ENCODE measurements around the gene PTPRN2. TPM values are rescaled to one million over a fixed set of nuclear protein-coding genes. Genes with fewer than 3 reads are reported as not detected.

Gene PTPRN2
- total and polyA plus RNA-seq, 2 donors (not counting 1 experiment from before 2014, with no cell fraction given): 0.54 to 1.2 TPM

DNA sequence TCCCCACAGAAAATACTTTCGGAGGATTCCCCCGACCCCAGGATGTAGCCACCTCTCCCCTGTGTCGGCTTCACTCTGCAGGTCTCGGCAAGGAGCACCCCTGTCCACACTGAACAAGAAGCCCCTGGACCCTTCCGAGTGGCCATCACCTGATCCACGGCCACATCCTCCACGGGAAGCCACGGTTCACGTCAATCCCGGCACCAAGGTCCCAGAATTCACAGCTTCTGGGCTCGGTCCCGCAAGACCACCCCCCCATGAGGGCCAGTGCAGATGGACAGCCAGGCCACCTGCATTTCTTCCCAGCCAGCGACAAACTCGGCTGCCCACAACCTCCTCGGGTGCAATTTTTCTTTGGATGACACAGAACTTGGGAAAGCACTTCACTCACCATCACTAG is 199.6 kb downstream of the PTPRN2 start:
- Histone ChIP-seq H3K4me1 (ENCODE audit: control insufficient read depth, extremely low read depth, insufficient read depth, low read length) (no peaks in the 10 kb centered on the region), H3K4me3 (replicated peaks in 1 of 4; ENCODE audit: control extremely low read depth in 1 of 4, insufficient read depth in 1 of 4, low read depth in 3 of 4, low read length in 4 of 4) (no peak overlapping the region), H3K79me2 (ENCODE audit: control insufficient read depth, insufficient read depth, low read length) (no peaks in the 10 kb centered on the region), H4K20me1 (ENCODE audit: control insufficient read depth, extremely low read depth, insufficient read depth, low read length) (no peaks in the 10 kb centered on the region), H3K27me3 (ENCODE audit: control insufficient read depth, insufficient read depth, low read length) (no peaks in the 10 kb centered on the region), H3K4me2 (ENCODE audit: extremely low read depth, insufficient read depth, low read length) (no peak overlapping the region), H2AFZ (ENCODE audit: low read length) (no peak overlapping the region), H3K36me3 (ENCODE audit: control insufficient read depth, insufficient read depth, low read length) (no peaks in the 10 kb centered on the region), H3K9ac (ENCODE audit: insufficient read depth, low read length) (no peak overlapping the region), H3K27ac (ENCODE audit: insufficient read depth, low read length) (no peak overlapping the region), H3K9me3 (ENCODE audit: control insufficient read depth, insufficient read depth, low read depth, low read length) (no peaks in the 10 kb centered on the region)
- TF ChIP-seq EZH2 (IDR thresholded peaks at IDR 0.05; ENCODE audit: low read length, missing control alignments): no peak
- TF ChIP-seq, protein P1, sequence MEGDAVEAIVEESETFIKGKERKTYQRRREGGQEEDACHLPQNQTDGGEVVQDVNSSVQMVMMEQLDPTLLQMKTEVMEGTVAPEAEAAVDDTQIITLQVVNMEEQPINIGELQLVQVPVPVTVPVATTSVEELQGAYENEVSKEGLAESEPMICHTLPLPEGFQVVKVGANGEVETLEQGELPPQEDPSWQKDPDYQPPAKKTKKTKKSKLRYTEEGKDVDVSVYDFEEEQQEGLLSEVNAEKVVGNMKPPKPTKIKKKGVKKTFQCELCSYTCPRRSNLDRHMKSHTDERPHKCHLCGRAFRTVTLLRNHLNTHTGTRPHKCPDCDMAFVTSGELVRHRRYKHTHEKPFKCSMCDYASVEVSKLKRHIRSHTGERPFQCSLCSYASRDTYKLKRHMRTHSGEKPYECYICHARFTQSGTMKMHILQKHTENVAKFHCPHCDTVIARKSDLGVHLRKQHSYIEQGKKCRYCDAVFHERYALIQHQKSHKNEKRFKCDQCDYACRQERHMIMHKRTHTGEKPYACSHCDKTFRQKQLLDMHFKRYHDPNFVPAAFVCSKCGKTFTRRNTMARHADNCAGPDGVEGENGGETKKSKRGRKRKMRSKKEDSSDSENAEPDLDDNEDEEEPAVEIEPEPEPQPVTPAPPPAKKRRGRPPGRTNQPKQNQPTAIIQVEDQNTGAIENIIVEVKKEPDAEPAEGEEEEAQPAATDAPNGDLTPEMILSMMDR (conservative IDR thresholded peaks at IDR 0.05 in 1 of 2, IDR thresholded peaks at IDR 0.05 in 1 of 2; ENCODE audit: low read depth in 1 of 2, low read length in 2 of 2): no peak
- no peak for DNase-seq (ENCODE audit: low read depth in 2 of 2)

GRCh38 chr7:158387546-158387891 is 200.1 kb downstream of the PTPRN2 start:
- Histone ChIP-seq H3K9ac (ENCODE audit: insufficient read depth, low read length) (no peak overlapping the region), H3K4me1 (ENCODE audit: control insufficient read depth, extremely low read depth, insufficient read depth, low read length) (no peaks in the 10 kb centered on the region), H3K27me3 (ENCODE audit: control insufficient read depth, insufficient read depth, low read length) (no peaks in the 10 kb centered on the region), H3K27ac (ENCODE audit: insufficient read depth, low read length) (no peak overlapping the region), H3K4me3 (replicated peaks in 1 of 4; ENCODE audit: control extremely low read depth in 1 of 4, insufficient read depth in 1 of 4, low read depth in 3 of 4, low read length in 4 of 4) (no peak overlapping the region), H3K4me2 (ENCODE audit: extremely low read depth, insufficient read depth, low read length) (no peak overlapping the region), H3K36me3 (ENCODE audit: control insufficient read depth, insufficient read depth, low read length) (no peaks in the 10 kb centered on the region), H4K20me1 (ENCODE audit: control insufficient read depth, extremely low read depth, insufficient read depth, low read length) (no peaks in the 10 kb centered on the region), H3K79me2 (ENCODE audit: control insufficient read depth, insufficient read depth, low read length) (no peaks in the 10 kb centered on the region), H2AFZ (ENCODE audit: low read length) (no peak overlapping the region), H3K9me3 (ENCODE audit: control insufficient read depth, insufficient read depth, low read depth, low read length) (no peaks in the 10 kb centered on the region)
- TF ChIP-seq, protein P1 (conservative IDR thresholded peaks at IDR 0.05 in 1 of 2, IDR thresholded peaks at IDR 0.05 in 1 of 2; ENCODE audit: low read depth in 1 of 2, low read length in 2 of 2): no peak
- TF ChIP-seq EZH2 (IDR thresholded peaks at IDR 0.05; ENCODE audit: low read length, missing control alignments): no peak
- no peak for DNase-seq (ENCODE audit: low read depth in 2 of 2)

DNA sequence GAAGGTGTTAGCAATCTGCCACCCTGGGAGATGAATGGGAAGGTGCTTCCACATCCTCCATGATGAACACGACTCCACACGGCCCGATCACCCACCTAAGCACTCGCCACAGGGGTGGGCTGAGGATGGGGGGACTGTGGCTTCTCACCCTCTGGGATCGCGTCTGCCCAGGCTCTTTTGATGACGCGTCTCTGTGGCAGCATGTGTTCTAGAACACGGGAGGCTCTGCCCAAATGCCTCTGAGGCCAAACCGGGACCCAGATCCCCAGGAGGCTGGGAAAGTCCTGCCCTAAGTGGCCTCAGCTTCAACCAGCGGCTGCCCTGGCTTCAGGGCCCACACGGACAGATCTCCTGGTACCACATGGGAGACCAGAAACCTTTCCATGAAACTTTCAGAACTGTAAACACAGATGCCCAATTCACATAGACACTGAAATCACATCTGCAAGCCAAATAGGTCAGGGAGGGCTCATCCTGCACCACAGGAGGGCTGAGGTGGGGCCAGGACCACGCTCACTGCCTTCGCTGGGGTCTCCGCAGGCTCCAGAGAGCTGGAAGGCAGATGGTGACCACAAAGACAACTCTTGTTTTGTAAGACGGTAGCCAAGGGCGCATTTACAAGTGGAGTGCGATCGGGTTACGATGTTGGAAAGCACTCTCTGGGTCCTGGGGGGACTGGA is 200.6 kb downstream of the PTPRN2 start:
- Histone ChIP-seq H3K79me2 (ENCODE audit: control insufficient read depth, insufficient read depth, low read length) (no peaks in the 10 kb centered on the region), H2AFZ (ENCODE audit: low read length) (no peak overlapping the region), H3K4me2 (ENCODE audit: extremely low read depth, insufficient read depth, low read length) (no peak overlapping the region), H3K4me1 (ENCODE audit: control insufficient read depth, extremely low read depth, insufficient read depth, low read length) (no peaks in the 10 kb centered on the region), H3K27ac (ENCODE audit: insufficient read depth, low read length) (no peak overlapping the region), H3K9ac (ENCODE audit: insufficient read depth, low read length) (no peak overlapping the region), H3K9me3 (ENCODE audit: control insufficient read depth, insufficient read depth, low read depth, low read length) (no peaks in the 10 kb centered on the region), H4K20me1 (ENCODE audit: control insufficient read depth, extremely low read depth, insufficient read depth, low read length) (no peaks in the 10 kb centered on the region), H3K27me3 (ENCODE audit: control insufficient read depth, insufficient read depth, low read length) (no peaks in the 10 kb centered on the region), H3K36me3 (ENCODE audit: control insufficient read depth, insufficient read depth, low read length) (no peaks in the 10 kb centered on the region), H3K4me3 (replicated peaks in 1 of 4; ENCODE audit: control extremely low read depth in 1 of 4, insufficient read depth in 1 of 4, low read depth in 3 of 4, low read length in 4 of 4) (no peak overlapping the region)
- TF ChIP-seq, protein P1 (conservative IDR thresholded peaks at IDR 0.05 in 1 of 2, IDR thresholded peaks at IDR 0.05 in 1 of 2; ENCODE audit: low read depth in 1 of 2, low read length in 2 of 2): no peak
- TF ChIP-seq EZH2 (IDR thresholded peaks at IDR 0.05; ENCODE audit: low read length, missing control alignments): no peak
- no peak for DNase-seq (ENCODE audit: low read depth in 2 of 2)

All from fibroblast of lung (primary cell).